ENCODE data around the gene TMOD1. TPM values are rescaled to one million over a fixed set of nuclear protein-coding genes. Genes with fewer than 3 reads are reported as not detected.
"Not testable (repeated sequence)": the region's sequence is repeated elsewhere in the genome, so short reads cannot be mapped to it uniquely, and the experiment has no call there.

Gene TMOD1
- total RNA-seq, 1 experiment from 2014 or later, result 1.0 TPM

DNA sequence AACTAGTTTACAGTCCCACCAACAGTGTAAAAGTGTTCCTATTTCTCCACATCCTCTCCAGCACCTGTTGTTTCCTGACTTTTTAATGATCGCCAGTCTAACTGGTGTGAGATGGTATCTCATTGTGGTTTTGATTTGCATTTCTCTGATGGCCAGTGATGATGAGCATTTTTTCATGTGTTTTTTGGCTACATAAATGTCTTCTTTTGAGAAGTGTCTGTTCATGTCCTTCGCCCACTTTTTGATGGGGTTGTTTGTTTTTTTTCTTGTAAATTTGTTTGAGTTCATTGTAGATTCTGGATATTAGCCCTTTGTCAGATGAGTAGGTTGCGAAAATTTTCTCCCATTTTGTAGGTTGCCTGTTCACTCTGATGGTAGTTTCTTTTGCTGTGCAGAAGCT, 80.1 kb downstream of the TMOD1 start:
- POLR2A ChIA-PET; H3K27ac Mint-ChIP-seq; H3K36me3 Mint-ChIP-seq; H3K27me3 Mint-ChIP-seq (ENCODE audit: low read depth); H3K4me3 Mint-ChIP-seq; H3K4me1 Mint-ChIP-seq; CTCF ChIA-PET; DNase-seq (ENCODE audit: low spot score); H3K9me3 Mint-ChIP-seq; ATAC-seq: not testable (repeated sequence)

- H3K4me1 Mint-ChIP-seq; POLR2A ChIA-PET; H3K4me3 Mint-ChIP-seq; H3K27ac Mint-ChIP-seq; DNase-seq (ENCODE audit: low spot score); ATAC-seq; H3K27me3 Mint-ChIP-seq (ENCODE audit: low read depth); CTCF ChIA-PET: not testable (repeated sequence)
- Mint-ChIP-seq H3K9me3 (peaks cover 14% of the 10 kb centered on the region), H3K36me3 (peaks cover 13% of the 10 kb centered on the region)
These were observed 83.3 kb downstream of the TMOD1 start for GRCh38 chr9:97584778-97585177.

DNA sequence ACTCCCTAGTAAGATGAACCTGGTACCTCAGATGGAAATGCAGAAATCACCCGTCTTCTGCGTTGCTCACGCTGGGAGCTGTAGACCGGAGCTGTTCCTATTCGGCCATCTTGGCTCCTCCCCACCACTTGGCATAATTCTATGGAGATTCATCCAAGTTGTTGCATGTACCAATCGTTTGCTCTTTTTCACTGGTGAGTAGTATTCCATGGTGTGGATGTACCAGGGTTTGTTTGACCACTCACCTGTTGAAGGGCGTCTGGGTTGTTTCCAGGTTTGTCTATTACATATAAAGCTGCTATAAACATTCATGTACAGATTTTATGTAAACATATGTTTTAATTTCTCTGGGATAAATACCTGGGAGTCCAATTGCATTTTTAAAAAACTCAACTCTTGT, 85.4 kb downstream of the TMOD1 start:
- Mint-ChIP-seq H3K9me3 (peaks cover 14% of the 10 kb centered on the region), H3K36me3 (peaks cover 13% of the 10 kb centered on the region)
- CTCF ChIA-PET, result interaction anchor here (1.0 kb wide), 1 partner anchor 85 kb away, joined by 3 read pairs; the partner anchor contains the start of gene TMOD1

GRCh38 chr9:97591535-97591934, 90.1 kb downstream of the TMOD1 start:
- ChIA-PET POLR2A (interaction anchor here (0.7 kb wide), 1 partner anchor 24 kb away, joined by 4 read pairs; no protein-coding TSS in a partner anchor), CTCF (interaction anchor here (0.7 to 1.7 kb wide), 7 partner anchors 7 to 179 kb away, joined by 3 to 7 read pairs (median 4); no protein-coding TSS in a partner anchor)
- Mint-ChIP-seq H3K27ac (no peak overlapping the region), H3K27me3 (ENCODE audit: low read depth) (no peaks in the 10 kb centered on the region), H3K4me3 (no peak overlapping the region), H3K36me3 (peaks cover 13% of the 10 kb centered on the region), H3K9me3 (peaks cover 14% of the 10 kb centered on the region), H3K4me1 (peaks cover 8% of the 10 kb centered on the region)
- DNase-seq (ENCODE audit: low spot score) (no peak), ATAC-seq (peak; percentile 62)
- TF ChIP-seq ZNF263 (CRISPR knock-in tag; IDR thresholded peaks at IDR 0.05; ENCODE audit: low read depth), result no peak
- no peak for TF ChIP-seq NFE2L1 (CRISPR knock-in tag; IDR thresholded peaks at IDR 0.05)
- no peak for TF ChIP-seq ZNF396 (CRISPR knock-in tag; IDR thresholded peaks at IDR 0.05; ENCODE audit: borderline replicate concordance)
- TF ChIP-seq JUN (CRISPR knock-in tag; IDR thresholded peaks at IDR 0.05), result no peak
- TF ChIP-seq SMAD4 (CRISPR knock-in tag; IDR thresholded peaks at IDR 0.05), result no peak
- no peak for TF ChIP-seq ZNF121 (CRISPR knock-in tag; IDR thresholded peaks at IDR 0.05)
- TF ChIP-seq NR2C2 (CRISPR knock-in tag; IDR thresholded peaks at IDR 0.05), result no peak
- no peak for TF ChIP-seq ZNF232 (CRISPR knock-in tag; IDR thresholded peaks at IDR 0.05)
- TF ChIP-seq IRF1 (CRISPR knock-in tag; IDR thresholded peaks at IDR 0.05), result no peak
- TF ChIP-seq ZNF138 (CRISPR knock-in tag; conservative IDR thresholded peaks at IDR 0.05), result no peak
- TF ChIP-seq TCF7 (CRISPR knock-in tag; IDR thresholded peaks at IDR 0.05; ENCODE audit: low read depth), result no peak
- TF ChIP-seq ARID4B (CRISPR knock-in tag; IDR thresholded peaks at IDR 0.05; ENCODE audit: borderline replicate concordance), result no peak
- TF ChIP-seq NFYB (CRISPR knock-in tag; conservative IDR thresholded peaks at IDR 0.05; ENCODE audit: low read depth), result no peak
- TF ChIP-seq, protein P1, sequence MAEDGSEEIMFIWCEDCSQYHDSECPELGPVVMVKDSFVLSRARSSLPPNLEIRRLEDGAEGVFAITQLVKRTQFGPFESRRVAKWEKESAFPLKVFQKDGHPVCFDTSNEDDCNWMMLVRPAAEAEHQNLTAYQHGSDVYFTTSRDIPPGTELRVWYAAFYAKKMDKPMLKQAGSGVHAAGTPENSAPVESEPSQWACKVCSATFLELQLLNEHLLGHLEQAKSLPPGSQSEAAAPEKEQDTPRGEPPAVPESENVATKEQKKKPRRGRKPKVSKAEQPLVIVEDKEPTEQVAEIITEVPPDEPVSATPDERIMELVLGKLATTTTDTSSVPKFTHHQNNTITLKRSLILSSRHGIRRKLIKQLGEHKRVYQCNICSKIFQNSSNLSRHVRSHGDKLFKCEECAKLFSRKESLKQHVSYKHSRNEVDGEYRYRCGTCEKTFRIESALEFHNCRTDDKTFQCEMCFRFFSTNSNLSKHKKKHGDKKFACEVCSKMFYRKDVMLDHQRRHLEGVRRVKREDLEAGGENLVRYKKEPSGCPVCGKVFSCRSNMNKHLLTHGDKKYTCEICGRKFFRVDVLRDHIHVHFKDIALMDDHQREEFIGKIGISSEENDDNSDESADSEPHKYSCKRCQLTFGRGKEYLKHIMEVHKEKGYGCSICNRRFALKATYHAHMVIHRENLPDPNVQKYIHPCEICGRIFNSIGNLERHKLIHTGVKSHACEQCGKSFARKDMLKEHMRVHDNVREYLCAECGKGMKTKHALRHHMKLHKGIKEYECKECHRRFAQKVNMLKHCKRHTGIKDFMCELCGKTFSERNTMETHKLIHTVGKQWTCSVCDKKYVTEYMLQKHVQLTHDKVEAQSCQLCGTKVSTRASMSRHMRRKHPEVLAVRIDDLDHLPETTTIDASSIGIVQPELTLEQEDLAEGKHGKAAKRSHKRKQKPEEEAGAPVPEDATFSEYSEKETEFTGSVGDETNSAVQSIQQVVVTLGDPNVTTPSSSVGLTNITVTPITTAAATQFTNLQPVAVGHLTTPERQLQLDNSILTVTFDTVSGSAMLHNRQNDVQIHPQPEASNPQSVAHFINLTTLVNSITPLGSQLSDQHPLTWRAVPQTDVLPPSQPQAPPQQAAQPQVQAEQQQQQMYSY (CRISPR knock-in tag; IDR thresholded peaks at IDR 0.05), result no peak
- TF ChIP-seq USF2 (CRISPR knock-in tag; IDR thresholded peaks at IDR 0.05), result no peak
- TF ChIP-seq TEAD4 (CRISPR knock-in tag; IDR thresholded peaks at IDR 0.05), result no peak

More for the DNA sequence above, 85.4 kb downstream of the TMOD1 start:
- DNase-seq (ENCODE audit: low spot score); ATAC-seq; H3K27ac Mint-ChIP-seq; H3K27me3 Mint-ChIP-seq (ENCODE audit: low read depth); H3K4me1 Mint-ChIP-seq; POLR2A ChIA-PET: not testable (repeated sequence)
- H3K4me3 Mint-ChIP-seq, result peak overlapping the region; percentile 42
- TF ChIP-seq ZNF396 (CRISPR knock-in tag; IDR thresholded peaks at IDR 0.05; ENCODE audit: borderline replicate concordance), result peak; percentile 22; the same call in 1 of the 2 replicates
- peak; percentile 43 for TF ChIP-seq GTF2I (CRISPR knock-in tag; conservative IDR thresholded peaks at IDR 0.05)

Data from WTC11 (cell line).